ENCODE measurements around the gene CD247.

DNA sequence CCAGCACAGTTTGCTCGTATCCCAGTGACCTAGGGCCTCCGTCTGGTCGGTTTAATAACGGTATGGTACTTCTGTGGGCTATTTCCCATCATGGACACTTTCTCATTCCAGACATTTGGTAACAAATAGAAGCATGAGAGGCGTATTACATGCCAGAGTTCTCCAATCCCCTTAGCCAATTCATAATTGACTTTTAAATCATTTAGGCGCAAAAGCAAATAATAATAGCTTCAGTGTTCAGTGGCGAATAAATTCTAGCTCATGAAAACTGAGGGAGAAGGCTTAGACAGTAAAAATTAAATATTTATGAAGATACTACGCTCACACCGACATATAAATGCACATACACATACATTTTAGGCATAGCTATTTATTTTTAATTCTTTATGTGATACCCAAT is 50.6 kb downstream of the CD247 start:
- TF ChIP-seq POLR2A (IDR thresholded peaks at IDR 0.05; ENCODE audit: low read length), result no peak
- no peak for TF ChIP-seq GATA1 (IDR thresholded peaks at IDR 0.05; ENCODE audit: low read depth, low read length)

Data from erythroblast (primary cell).